HepG2 (cell line): ENCODE results near the gene PLEKHG4. TPM values are rescaled to one million over a fixed set of nuclear protein-coding genes. Genes with fewer than 3 reads are reported as not detected.

Experiments
- ARID5B ChIP-seq: IDR thresholded peaks from 2 replicates; pipeline ENCODE4 v1.4.0; 2020; ENCODE audit warnings: mild to moderate bottlenecking, missing genetic modification reagents
- ARNT2 ChIP-seq: sonication (generic); formaldehyde crosslinking; IDR thresholded peaks from 2 replicates; pipeline ENCODE4 v1.8.0; 2022; ENCODE audit warnings: mild to moderate bottlenecking, low read depth, missing genetic modification reagents, moderate library complexity
- CENPT ChIP-seq: sonication (generic); formaldehyde crosslinking; IDR thresholded peaks from 2 replicates; pipeline ENCODE4 v1.8.0; 2022; ENCODE audit warnings: low read depth, mild to moderate bottlenecking, moderate library complexity, missing genetic modification reagents
- ELF1 ChIP-seq: sonication (generic); formaldehyde crosslinking; IDR thresholded peaks from 2 replicates; pipeline ENCODE4 v1.4.0; 2020; ENCODE audit warnings: missing genetic modification reagents
- GLI4 ChIP-seq: sonication (generic); formaldehyde crosslinking; IDR thresholded peaks from 2 replicates; pipeline ENCODE4 v1.5.1; 2020; ENCODE audit warnings: missing genetic modification reagents, mild to moderate bottlenecking, moderate library complexity, borderline replicate concordance
- IKZF4 ChIP-seq: sonication (generic); formaldehyde crosslinking; IDR thresholded peaks from 2 replicates; pipeline ENCODE4 v1.5.1; 2020; ENCODE audit warnings: borderline replicate concordance, mild to moderate bottlenecking, low read depth, missing genetic modification reagents; ENCODE audit errors: not compliant biosample characterization
- KDM1A ChIP-seq: IDR thresholded peaks from 2 replicates; pipeline ENCODE4 v1.6.1; 2016; ENCODE audit warnings: missing compliant biosample characterization
- RAD21 ChIP-seq: fragments of 450-650 bp; formaldehyde crosslinking; IDR thresholded peaks from 2 replicates; pipeline ENCODE4 v1.5.0; 2020; ENCODE audit warnings: mild to moderate bottlenecking
- RBFOX2 ChIP-seq: fragments of 200-400 bp; formaldehyde crosslinking; IDR thresholded peaks from 2 replicates; pipeline ENCODE4 v1.6.1; 2017; ENCODE audit warnings: low read depth, mild to moderate bottlenecking, low read length
- SIN3B ChIP-seq: fragments of 150-350 bp; IDR thresholded peaks from 2 replicates; pipeline ENCODE4 v1.6.1; 2014; ENCODE audit warnings: low read length
- SKI ChIP-seq: fragments of 450-650 bp; IDR thresholded peaks from one replicate; pipeline ENCODE4 v1.6.1; 2018; ENCODE audit warnings: mild to moderate bottlenecking; ENCODE audit not compliant: partially characterized antibody
- TAF15 ChIP-seq: fragments of 200-400 bp; formaldehyde crosslinking; IDR thresholded peaks from one replicate; pipeline ENCODE4 v1.6.1; 2018; ENCODE audit warnings: mild to moderate bottlenecking, low read depth, low read length; ENCODE audit not compliant: poor library complexity, severe bottlenecking
- TBX2 ChIP-seq: sonication (generic); formaldehyde crosslinking; IDR thresholded peaks from 2 replicates; pipeline ENCODE4 v1.5.0; 2020; ENCODE audit warnings: missing genetic modification reagents, mild to moderate bottlenecking, borderline replicate concordance
- THRA ChIP-seq: sonication (generic); formaldehyde crosslinking; IDR thresholded peaks from 2 replicates; pipeline ENCODE4 v1.4.0; 2020; ENCODE audit warnings: missing genetic modification reagents, borderline replicate concordance
- ZBTB2 ChIP-seq: sonication (generic); formaldehyde crosslinking; IDR thresholded peaks from 2 replicates; pipeline ENCODE4 v1.8.0; 2022; ENCODE audit warnings: low read depth, missing genetic modification reagents
- ZBTB37 ChIP-seq: sonication (generic); formaldehyde crosslinking; IDR thresholded peaks from 2 replicates; pipeline ENCODE4 v1.4.0; 2020; ENCODE audit warnings: mild to moderate bottlenecking, missing genetic modification reagents
- ZFY ChIP-seq: sonication (generic); formaldehyde crosslinking; IDR thresholded peaks from 2 replicates; pipeline ENCODE4 v1.4.0; 2020; ENCODE audit warnings: missing genetic modification reagents
- ZNF260 ChIP-seq: sonication (generic); formaldehyde crosslinking; IDR thresholded peaks from 2 replicates; pipeline ENCODE4 v1.4.0; 2020; ENCODE audit warnings: missing genetic modification reagents, low read depth, mild to moderate bottlenecking, borderline replicate concordance
- ZNF383 ChIP-seq: sonication (generic); formaldehyde crosslinking; IDR thresholded peaks from 2 replicates; pipeline ENCODE4 v1.4.0; 2020; ENCODE audit warnings: missing genetic modification reagents, mild to moderate bottlenecking, borderline replicate concordance
- ZNF432 ChIP-seq: sonication (generic); formaldehyde crosslinking; IDR thresholded peaks from 2 replicates; pipeline ENCODE4 v1.5.0; 2020; ENCODE audit warnings: missing genetic modification reagents, mild to moderate bottlenecking, borderline replicate concordance
- ZNF446 ChIP-seq: sonication (generic); formaldehyde crosslinking; IDR thresholded peaks from 2 replicates; pipeline ENCODE4 v1.5.0; 2020; ENCODE audit warnings: mild to moderate bottlenecking, missing genetic modification reagents
- ZNF7 ChIP-seq: IDR thresholded peaks from 2 replicates; pipeline ENCODE4 v1.6.1; 2016; ENCODE audit warnings: missing biosample characterization, missing genetic modification reagents
- polyA plus RNA-seq, 8 experiments: library from polyadenylated mRNA; depleted of rRNA in 3 of 8; stranded (reverse) in 7 of 8; unstranded in 1 of 8; fragments of >200 nt; fragmentation: Illumina TruSeq in 4 of 8; extraction: Trizol in 4 of 8; gene quantifications; 2 replicates each; pipeline versions ENCODE4 v1.2.1 to v1.2.3, GENCODE V29; 2011 to 2016; ENCODE audit warnings: low read depth in 4 of 8, missing spikeins in 1 of 8, mixed read lengths in 1 of 8; ENCODE audit not compliant: insufficient read depth in 1 of 8
- total RNA-seq, 5 experiments: library from RNA; depleted of rRNA; stranded (reverse); fragments of >200 nt; fragmentation: Illumina TruSeq; extraction: Trizol; gene quantifications; 2 replicates each; pipeline ENCODE4 v1.2.3, GENCODE V29; 2016; ENCODE audit warnings: low read depth in 1 of 5

Gene PLEKHG4
- total and polyA plus RNA-seq, 2 of the 13 experiments (the other 11 are each of a cell fraction or from before 2014, with no cell fraction given), result 7.1 to 13.6 TPM

GRCh38 chr16:67246081-67246755, 33.1 kb upstream of the PLEKHG4 start (continued):
- TF ChIP-seq ARID5B (CRISPR knock-in tag) (peak; percentile 90), THRA (CRISPR knock-in tag) (peak; percentile 80), ZNF446 (CRISPR knock-in tag) (peak; percentile 58; the same call in 1 of the 2 replicates), ZFY (CRISPR knock-in tag) (peak; percentile 91), ZNF7 (no peak), ZBTB2 (CRISPR knock-in tag) (peak; percentile 66; the same call in 1 of the 2 replicates), TBX2 (peak; percentile 90), SIN3B (peak; percentile 56; the same call in 1 of the 2 replicates), KDM1A (CRISPR knock-in tag) (peak; percentile 58; the same call in 1 of the 2 replicates), RAD21 (peak; percentile 79), ZNF260 (CRISPR knock-in tag) (no peak), ELF1 (CRISPR knock-in tag) (peak; percentile 69; the same call in 1 of the 2 replicates), ZBTB37 (CRISPR knock-in tag) (no peak), ZNF432 (CRISPR knock-in tag) (no peak), GLI4 (CRISPR knock-in tag) (no peak), TAF15 (no peak), RBFOX2 (peak; percentile 90), ARNT2 (peak; percentile 89), CENPT (no peak), IKZF4 (CRISPR knock-in tag) (no peak), ZNF383 (CRISPR knock-in tag) (no peak), SKI (peak; percentile 40)
